Osteoblast (primary cell): ENCODE data around the gene MINK1. TPM values are rescaled to one million over a fixed set of nuclear protein-coding genes. Genes with fewer than 3 reads are reported as not detected.

Source experiments
- DNase-seq: peaks from one replicate; pipeline ENCODE4 v3.0.0; 2011; ENCODE audit warnings: low spot score, mixed read lengths; ENCODE audit not compliant: insufficient read length; ENCODE audit errors: missing footprints
- H2AFZ ChIP-seq: 2 replicates; pipeline ENCODE4 v1.6.0; 2011; ENCODE audit warnings: mild to moderate bottlenecking, low read length
- H3K27ac ChIP-seq: 2 replicates; pipeline ENCODE4 v1.5.1; 2011; ENCODE audit warnings: mild to moderate bottlenecking, low read depth, low read length, moderate library complexity
- H3K27me3 ChIP-seq: 2 replicates; pipeline ENCODE4 v1.6.0; 2012; ENCODE audit warnings: mild to moderate bottlenecking, control low read depth, inconsistent platforms, low read length, moderate library complexity; ENCODE audit not compliant: insufficient read depth
- H3K36me3 ChIP-seq: 2 replicates; pipeline ENCODE4 v1.5.1; 2011; ENCODE audit warnings: mild to moderate bottlenecking, low read length, control low read depth, moderate library complexity; ENCODE audit not compliant: insufficient read depth
- H3K4me1 ChIP-seq: 2 replicates; pipeline ENCODE4 v1.5.1; 2011; ENCODE audit warnings: mild to moderate bottlenecking, low read length, control low read depth, moderate library complexity; ENCODE audit not compliant: insufficient read depth
- H3K4me2 ChIP-seq: 2 replicates; pipeline ENCODE4 v1.6.0; 2011; ENCODE audit warnings: mild to moderate bottlenecking, low read length; ENCODE audit not compliant: insufficient read depth
- H3K4me3 ChIP-seq: fragments of 200-600 bp; sonication (generic); 3 replicates; pipeline ENCODE4 v1.5.1; 2012; ENCODE audit warnings: mild to moderate bottlenecking, low read length, inconsistent platforms; ENCODE audit not compliant: insufficient read depth
- H3K79me2 ChIP-seq: 2 replicates; pipeline ENCODE4 v1.6.0; 2012; ENCODE audit warnings: mild to moderate bottlenecking, low read length, control low read depth, inconsistent platforms; ENCODE audit not compliant: insufficient read depth
- H3K9me3 ChIP-seq: 2 replicates; pipeline ENCODE4 v1.5.1; 2011; ENCODE audit warnings: low read depth, low read length, control low read depth
- H4K20me1 ChIP-seq: 2 replicates; pipeline ENCODE4 v1.6.0; 2012; ENCODE audit warnings: mild to moderate bottlenecking, low read length, control low read depth; ENCODE audit not compliant: insufficient read depth
- CTCF ChIP-seq: IDR thresholded peaks from 2 replicates; pipeline ENCODE4 v1.5.1; 2011; ENCODE audit warnings: mild to moderate bottlenecking, low read depth, low read length, moderate library complexity; ENCODE audit errors: extremely low read depth
- total RNA-seq: library from RNA; depleted of rRNA; stranded (reverse); fragments of >200 nt; gene quantifications from 2 replicates; pipeline ENCODE4 v1.2.3, GENCODE V29; 2012

MINK1 gene
- total RNA-seq, 1 donor: 34.4 TPM

DNA sequence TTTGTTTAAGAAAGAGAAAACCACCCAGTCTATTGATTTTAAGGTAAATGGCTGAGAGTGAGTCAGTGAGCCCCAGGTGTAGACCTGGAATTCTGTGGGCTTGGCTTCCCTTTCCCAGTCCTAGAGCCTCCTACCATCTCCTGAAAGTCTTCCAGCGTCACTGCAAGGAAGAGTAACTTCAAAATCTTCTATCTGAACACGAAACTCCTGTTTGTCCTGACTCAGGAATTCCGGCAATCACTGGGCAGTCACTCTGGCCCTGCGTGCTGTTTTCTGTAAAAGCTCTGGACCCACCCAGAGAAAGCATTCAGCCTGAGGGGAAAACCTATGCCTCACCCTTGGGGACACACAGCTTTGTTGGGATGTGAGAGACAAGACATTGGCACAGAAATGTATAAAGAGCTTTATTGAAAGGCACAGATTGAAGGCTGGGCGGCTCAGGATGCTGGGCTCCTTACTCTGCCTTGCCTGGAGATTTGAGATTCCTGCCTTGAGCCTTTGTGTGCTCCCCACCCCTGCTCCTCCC is 15.9 kb downstream of the MINK1 start:
- TF ChIP-seq CTCF: no peak
- Histone ChIP-seq H4K20me1 (peaks cover 70% of the 10 kb centered on the region), H3K4me2 (no peak overlapping the region), H3K4me3 (no peak overlapping the region), H3K79me2 (peaks cover 73% of the 10 kb centered on the region), H3K27ac (no peak overlapping the region), H3K36me3 (no peaks in the 10 kb centered on the region), H3K4me1 (peaks cover 9% of the 10 kb centered on the region), H3K27me3 (no peaks in the 10 kb centered on the region), H2AFZ (no peak overlapping the region), H3K9me3 (no peaks in the 10 kb centered on the region)
- peak; percentile 88 for DNase-seq

- Histone ChIP-seq H4K20me1 (peaks cover 66% of the 10 kb centered on the region), H2AFZ (no peak overlapping the region), H3K4me3 (no peak overlapping the region), H3K4me2 (no peak overlapping the region), H3K79me2 (peaks cover 63% of the 10 kb centered on the region), H3K27me3 (no peaks in the 10 kb centered on the region), H3K4me1 (peaks cover 9% of the 10 kb centered on the region), H3K9me3 (no peaks in the 10 kb centered on the region), H3K27ac (no peak overlapping the region), H3K36me3 (no peaks in the 10 kb centered on the region)
- no peak for DNase-seq
- TF ChIP-seq CTCF: no peak
Observed at GRCh38 chr17:4850246-4850645, 17.1 kb downstream of the MINK1 start.

DNA sequence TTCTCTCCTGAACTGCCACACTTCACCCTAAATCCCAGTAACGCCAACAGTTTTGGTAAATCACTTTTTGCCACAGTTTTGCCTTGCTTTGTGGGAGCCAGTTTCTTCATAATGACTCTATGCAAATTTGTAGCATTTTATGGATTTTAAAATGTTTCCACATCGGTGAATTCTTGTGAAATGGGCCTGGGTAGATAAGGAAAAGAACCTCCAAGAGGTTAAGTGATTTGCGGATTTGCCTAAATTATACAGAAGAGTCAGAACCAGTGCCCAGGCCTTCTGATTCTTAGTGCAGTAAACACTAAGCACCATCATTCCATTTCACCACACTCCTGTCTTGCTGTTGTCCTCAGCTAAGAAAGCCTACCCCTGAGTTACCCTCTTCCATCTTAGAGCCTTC is 17.9 kb downstream of the MINK1 start:
- Histone ChIP-seq H3K27ac (no peak overlapping the region), H3K4me2 (no peak overlapping the region), H3K36me3 (no peaks in the 10 kb centered on the region), H3K4me1 (peaks cover 9% of the 10 kb centered on the region), H4K20me1 (peaks cover 60% of the 10 kb centered on the region), H2AFZ (no peak overlapping the region), H3K79me2 (peaks cover 61% of the 10 kb centered on the region), H3K4me3 (no peak overlapping the region), H3K9me3 (no peaks in the 10 kb centered on the region), H3K27me3 (no peaks in the 10 kb centered on the region)
- peak; percentile 36 for DNase-seq
- TF ChIP-seq CTCF: no peak

DNA sequence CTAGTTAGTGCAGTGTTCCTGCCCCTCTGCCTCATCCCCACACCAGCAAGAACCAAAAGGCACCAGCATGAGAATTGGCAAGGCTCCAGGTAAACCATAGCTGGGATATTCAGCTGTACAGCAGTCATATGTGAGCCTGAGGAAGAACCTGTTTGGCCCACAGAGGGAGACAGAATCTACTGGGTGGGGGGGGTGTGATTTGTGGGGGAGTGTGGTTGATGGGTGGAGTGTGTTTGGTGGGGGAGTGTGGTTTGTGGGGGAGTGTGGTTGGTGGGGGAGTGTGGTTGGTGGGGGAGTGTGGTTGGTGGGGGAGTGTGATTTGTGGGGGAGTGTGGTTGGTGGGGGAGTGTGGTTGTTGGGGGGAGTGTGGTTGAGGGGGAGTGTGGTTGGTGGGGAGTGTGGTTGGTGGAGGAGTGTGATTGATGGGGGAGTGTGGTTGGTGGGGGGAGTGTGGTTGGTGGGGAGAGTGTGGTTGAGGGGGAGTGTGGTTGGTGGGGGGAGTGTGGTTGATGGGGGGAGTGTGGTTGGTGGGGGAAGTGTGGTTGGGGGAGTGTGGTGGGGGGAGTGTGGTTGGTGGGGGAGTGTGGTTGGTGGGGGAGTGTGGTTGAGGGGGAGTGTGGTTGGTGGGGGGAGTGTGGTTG is 19.5 kb downstream of the MINK1 start:
- peak overlapping the region; percentile 14 for H3K4me2 ChIP-seq
- no peak overlapping the region for H3K4me3 ChIP-seq
- peaks cover 45% of the 10 kb centered on the region for H4K20me1 ChIP-seq
- no peak overlapping the region for H2AFZ ChIP-seq
- no peaks in the 10 kb centered on the region for H3K27me3 ChIP-seq
- no peak for TF ChIP-seq CTCF
- peak; percentile 93 for DNase-seq
- H3K27ac ChIP-seq: peak overlapping the region; percentile 8
- H3K4me1 ChIP-seq: peaks cover 9% of the 10 kb centered on the region
- no peaks in the 10 kb centered on the region for H3K9me3 ChIP-seq
- no peaks in the 10 kb centered on the region for H3K36me3 ChIP-seq
- H3K79me2 ChIP-seq: peaks cover 59% of the 10 kb centered on the region
